HEK293 (cell line): Measurements from ENCODE around the gene NXPH1.

Experiments used
- ZBTB21 ChIP-seq: fragments of 450-650 bp; formaldehyde crosslinking; IDR thresholded peaks from 2 replicates; pipeline ENCODE4 v1.5.1; 2017; ENCODE audit warnings: missing biosample characterization, missing genetic modification characterization
- ZNF274 ChIP-seq, 2 experiments: fragments of 200-500 bp in 1 of 2; fragments of 450-650 bp in 1 of 2; sonication (Bioruptor generic) in 1 of 2; formaldehyde crosslinking in 1 of 2; IDR thresholded peaks; 2 replicates each; pipeline versions ENCODE4 v1.5.1 to v1.6.1; 2014 to 2016; ENCODE audit warnings: borderline replicate concordance in 1 of 2, inconsistent platforms in 1 of 2, low read length in 1 of 2, missing biosample characterization in 1 of 2, missing genetic modification characterization in 1 of 2
- ZNF830 ChIP-seq: fragments of 450-650 bp; IDR thresholded peaks from 2 replicates; pipeline ENCODE4 v1.5.0; 2018; ENCODE audit warnings: missing biosample characterization, missing genetic modification characterization, low read depth, mild to moderate bottlenecking, moderate library complexity
- TF ChIP-seq, protein P1 (sequence below): fragments of 450-650 bp; formaldehyde crosslinking; IDR thresholded peaks from 2 replicates; pipeline ENCODE4 v1.5.1; 2016; ENCODE audit warnings: missing biosample characterization, missing genetic modification characterization

- TF ChIP-seq, protein P1, sequence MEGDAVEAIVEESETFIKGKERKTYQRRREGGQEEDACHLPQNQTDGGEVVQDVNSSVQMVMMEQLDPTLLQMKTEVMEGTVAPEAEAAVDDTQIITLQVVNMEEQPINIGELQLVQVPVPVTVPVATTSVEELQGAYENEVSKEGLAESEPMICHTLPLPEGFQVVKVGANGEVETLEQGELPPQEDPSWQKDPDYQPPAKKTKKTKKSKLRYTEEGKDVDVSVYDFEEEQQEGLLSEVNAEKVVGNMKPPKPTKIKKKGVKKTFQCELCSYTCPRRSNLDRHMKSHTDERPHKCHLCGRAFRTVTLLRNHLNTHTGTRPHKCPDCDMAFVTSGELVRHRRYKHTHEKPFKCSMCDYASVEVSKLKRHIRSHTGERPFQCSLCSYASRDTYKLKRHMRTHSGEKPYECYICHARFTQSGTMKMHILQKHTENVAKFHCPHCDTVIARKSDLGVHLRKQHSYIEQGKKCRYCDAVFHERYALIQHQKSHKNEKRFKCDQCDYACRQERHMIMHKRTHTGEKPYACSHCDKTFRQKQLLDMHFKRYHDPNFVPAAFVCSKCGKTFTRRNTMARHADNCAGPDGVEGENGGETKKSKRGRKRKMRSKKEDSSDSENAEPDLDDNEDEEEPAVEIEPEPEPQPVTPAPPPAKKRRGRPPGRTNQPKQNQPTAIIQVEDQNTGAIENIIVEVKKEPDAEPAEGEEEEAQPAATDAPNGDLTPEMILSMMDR (tag by site-specific recombination) = no peak
- TF ChIP-seq ZNF274 (IDR thresholded peaks at IDR 0.05; ENCODE audit: low read length) (no peak), ZNF274 (tag by site-specific recombination; IDR thresholded peaks at IDR 0.05; ENCODE audit: borderline replicate concordance) (no peak), ZNF830 (tag by site-specific recombination) (no peak), ZBTB21 (tag by site-specific recombination) (no peak)
Measured at GRCh38 chr7:8778459-8778858, 345.1 kb downstream of the NXPH1 start.
